ENCODE measurements around the gene GNB1L. TPM values are rescaled to one million over a fixed set of nuclear protein-coding genes. Genes with fewer than 3 reads are reported as not detected.

GNB1L gene
- total and polyA plus RNA-seq, 2 donors: 11.2 to 15.4 TPM

- H3K36me3 ChIP-seq (ENCODE audit: control insufficient read depth in 2 of 2, insufficient read depth in 2 of 2, low read length in 1 of 2): peaks cover 5 to 9% of the 10 kb centered on the region in 2 donors
Measured at GRCh38 chr22:19898831-19899567, 44.3 kb upstream of the GNB1L start.

GRCh38 chr22:19898145-19898544, 43.5 kb upstream of the GNB1L start:
- H3K4me3 ChIP-seq (ENCODE audit: low read length in 2 of 2): no peak overlapping the region
- H3K27ac ChIP-seq (ENCODE audit: low read depth in 1 of 2, low read length in 1 of 2): peak overlapping the region in 1 of 2 donors; percentile 100
- no peaks in the 10 kb centered on the region for H3K27me3 ChIP-seq (ENCODE audit: control insufficient read depth in 2 of 2, insufficient read depth in 1 of 2, low read length in 1 of 2)
- peaks cover 0 to 5% of the 10 kb centered on the region in 2 donors for H3K9me3 ChIP-seq (ENCODE audit: control insufficient read depth in 2 of 2, insufficient read depth in 1 of 2, low read length in 1 of 2)
- peak in 1 of 9 donors; percentile 63 for DNase-seq (ENCODE audit: low read depth in 6 of 9, low spot score in 9 of 9)
- H3K4me1 ChIP-seq (ENCODE audit: control insufficient read depth in 2 of 2, insufficient read depth in 2 of 2, low read length in 2 of 2): peaks cover 56 to 98% of the 10 kb centered on the region in 2 donors
- H3K36me3 ChIP-seq (ENCODE audit: control insufficient read depth in 2 of 2, insufficient read depth in 2 of 2, low read length in 1 of 2): peaks cover 7 to 9% of the 10 kb centered on the region in 2 donors
- 71% methylated on average over 7 of the region's 7 CpGs for WGBS

More at GRCh38 chr22:19898831-19899567, 44.3 kb upstream of the GNB1L start:
- whole genome bisulfite sequencing: 96% methylated on average over 16 of the region's 16 CpGs
- Histone ChIP-seq H3K4me3 (ENCODE audit: low read length in 2 of 2) (no peak overlapping the region), H3K9me3 (ENCODE audit: control insufficient read depth in 2 of 2, insufficient read depth in 1 of 2, low read length in 1 of 2) (peaks cover 0 to 5% of the 10 kb centered on the region in 2 donors), H3K27me3 (ENCODE audit: control insufficient read depth in 2 of 2, insufficient read depth in 1 of 2, low read length in 1 of 2) (no peaks in the 10 kb centered on the region), H3K4me1 (ENCODE audit: control insufficient read depth in 2 of 2, insufficient read depth in 2 of 2, low read length in 2 of 2) (peaks cover 48 to 98% of the 10 kb centered on the region in 2 donors), H3K27ac (ENCODE audit: low read depth in 1 of 2, low read length in 1 of 2) (peak overlapping the region in 1 of 2 donors; percentile 100)
- DNase-seq (ENCODE audit: low read depth in 6 of 9, low spot score in 9 of 9): no peak

- peak in 1 of 9 donors; percentile 53 for DNase-seq (ENCODE audit: low read depth in 6 of 9, low spot score in 9 of 9)
- peaks cover 7 to 9% of the 10 kb centered on the region in 2 donors for H3K36me3 ChIP-seq (ENCODE audit: control insufficient read depth in 2 of 2, insufficient read depth in 2 of 2, low read length in 1 of 2)
Measured at GRCh38 chr22:19897726-19898125, 43.1 kb upstream of the GNB1L start.

GRCh38 chr22:19896665-19897355, 42.1 kb upstream of the GNB1L start:
- 33% methylated on average over 15 of the region's 15 CpGs for WGBS
- Histone ChIP-seq H3K36me3 (ENCODE audit: control insufficient read depth in 2 of 2, insufficient read depth in 2 of 2, low read length in 1 of 2) (peaks cover 7 to 9% of the 10 kb centered on the region in 2 donors), H3K27me3 (ENCODE audit: control insufficient read depth in 2 of 2, insufficient read depth in 1 of 2, low read length in 1 of 2) (no peaks in the 10 kb centered on the region), H3K4me1 (ENCODE audit: control insufficient read depth in 2 of 2, insufficient read depth in 2 of 2, low read length in 2 of 2) (peaks cover 67 to 98% of the 10 kb centered on the region in 2 donors), H3K4me3 (ENCODE audit: low read length in 2 of 2) (no peak overlapping the region), H3K9me3 (ENCODE audit: control insufficient read depth in 2 of 2, insufficient read depth in 1 of 2, low read length in 1 of 2) (peaks cover 0 to 5% of the 10 kb centered on the region in 2 donors), H3K27ac (ENCODE audit: low read depth in 1 of 2, low read length in 1 of 2) (peak overlapping the region; percentile 94 to 100)
- peak in 4 of 9 donors; percentile 74 to 89 (median 76) for DNase-seq (ENCODE audit: low read depth in 6 of 9, low spot score in 9 of 9)

More at GRCh38 chr22:19897726-19898125, 43.1 kb upstream of the GNB1L start:
- Histone ChIP-seq H3K4me3 (ENCODE audit: low read length in 2 of 2) (no peak overlapping the region), H3K27ac (ENCODE audit: low read depth in 1 of 2, low read length in 1 of 2) (peak overlapping the region in 1 of 2 donors; percentile 100), H3K9me3 (ENCODE audit: control insufficient read depth in 2 of 2, insufficient read depth in 1 of 2, low read length in 1 of 2) (peaks cover 0 to 5% of the 10 kb centered on the region in 2 donors), H3K4me1 (ENCODE audit: control insufficient read depth in 2 of 2, insufficient read depth in 2 of 2, low read length in 2 of 2) (peaks cover 61 to 98% of the 10 kb centered on the region in 2 donors), H3K27me3 (ENCODE audit: control insufficient read depth in 2 of 2, insufficient read depth in 1 of 2, low read length in 1 of 2) (no peaks in the 10 kb centered on the region)
- 64% methylated on average over 16 of the region's 16 CpGs for whole genome bisulfite sequencing

GRCh38 chr22:19895160-19895849, 40.6 kb upstream of the GNB1L start:
- peak in 1 of 9 donors; percentile 74 for DNase-seq (ENCODE audit: low read depth in 6 of 9, low spot score in 9 of 9)
- Histone ChIP-seq H3K27ac (ENCODE audit: low read depth in 1 of 2, low read length in 1 of 2) (peak overlapping the region; percentile 59 to 100), H3K4me3 (ENCODE audit: low read length in 2 of 2) (no peak overlapping the region), H3K4me1 (ENCODE audit: control insufficient read depth in 2 of 2, insufficient read depth in 2 of 2, low read length in 2 of 2) (peaks cover 80 to 100% of the 10 kb centered on the region in 2 donors), H3K27me3 (ENCODE audit: control insufficient read depth in 2 of 2, insufficient read depth in 1 of 2, low read length in 1 of 2) (no peaks in the 10 kb centered on the region), H3K9me3 (ENCODE audit: control insufficient read depth in 2 of 2, insufficient read depth in 1 of 2, low read length in 1 of 2) (peaks cover 0 to 5% of the 10 kb centered on the region in 2 donors), H3K36me3 (ENCODE audit: control insufficient read depth in 2 of 2, insufficient read depth in 2 of 2, low read length in 1 of 2) (peaks cover 3 to 5% of the 10 kb centered on the region in 2 donors)
- 75% methylated on average over 23 of the region's 23 CpGs for WGBS

GRCh38 chr22:19893363-19893762, 38.7 kb upstream of the GNB1L start:
- Histone ChIP-seq H3K36me3 (ENCODE audit: control insufficient read depth in 2 of 2, insufficient read depth in 2 of 2, low read length in 1 of 2) (peaks cover 0 to 3% of the 10 kb centered on the region in 2 donors), H3K4me3 (ENCODE audit: low read length in 2 of 2) (no peak overlapping the region), H3K27ac (ENCODE audit: low read depth in 1 of 2, low read length in 1 of 2) (peak overlapping the region; percentile 92 to 100), H3K9me3 (ENCODE audit: control insufficient read depth in 2 of 2, insufficient read depth in 1 of 2, low read length in 1 of 2) (no peaks in the 10 kb centered on the region), H3K27me3 (ENCODE audit: control insufficient read depth in 2 of 2, insufficient read depth in 1 of 2, low read length in 1 of 2) (no peaks in the 10 kb centered on the region), H3K4me1 (ENCODE audit: control insufficient read depth in 2 of 2, insufficient read depth in 2 of 2, low read length in 2 of 2) (peaks cover 85 to 100% of the 10 kb centered on the region in 2 donors)
- DNase-seq (ENCODE audit: low read depth in 6 of 9, low spot score in 9 of 9): no peak
- WGBS: 96% methylated on average over 15 of the region's 15 CpGs

- no peak for DNase-seq (ENCODE audit: low read depth in 6 of 9, low spot score in 9 of 9)
- peaks cover 81 to 100% of the 10 kb centered on the region in 2 donors for H3K4me1 ChIP-seq (ENCODE audit: control insufficient read depth in 2 of 2, insufficient read depth in 2 of 2, low read length in 2 of 2)
- H3K27ac ChIP-seq (ENCODE audit: low read depth in 1 of 2, low read length in 1 of 2): peak overlapping the region; percentile 92 to 100
- 87% methylated on average over 13 of the region's 13 CpGs for WGBS
- no peaks in the 10 kb centered on the region for H3K9me3 ChIP-seq (ENCODE audit: control insufficient read depth in 2 of 2, insufficient read depth in 1 of 2, low read length in 1 of 2)
- H3K36me3 ChIP-seq (ENCODE audit: control insufficient read depth in 2 of 2, insufficient read depth in 2 of 2, low read length in 1 of 2): peaks cover 0 to 3% of the 10 kb centered on the region in 2 donors
- H3K27me3 ChIP-seq (ENCODE audit: control insufficient read depth in 2 of 2, insufficient read depth in 1 of 2, low read length in 1 of 2): no peaks in the 10 kb centered on the region
- H3K4me3 ChIP-seq (ENCODE audit: low read length in 2 of 2): no peak overlapping the region
Measured at GRCh38 chr22:19892925-19893324, 38.3 kb upstream of the GNB1L start.

GRCh38 chr22:19892257-19892879, 37.7 kb upstream of the GNB1L start:
- Histone ChIP-seq H3K36me3 (ENCODE audit: control insufficient read depth in 2 of 2, insufficient read depth in 2 of 2, low read length in 1 of 2) (peaks cover 0 to 3% of the 10 kb centered on the region in 2 donors), H3K27me3 (ENCODE audit: control insufficient read depth in 2 of 2, insufficient read depth in 1 of 2, low read length in 1 of 2) (no peaks in the 10 kb centered on the region), H3K9me3 (ENCODE audit: control insufficient read depth in 2 of 2, insufficient read depth in 1 of 2, low read length in 1 of 2) (no peaks in the 10 kb centered on the region), H3K4me1 (ENCODE audit: control insufficient read depth in 2 of 2, insufficient read depth in 2 of 2, low read length in 2 of 2) (peaks cover 76 to 100% of the 10 kb centered on the region in 2 donors), H3K4me3 (ENCODE audit: low read length in 2 of 2) (peak overlapping the region; percentile 31 to 41), H3K27ac (ENCODE audit: low read depth in 1 of 2, low read length in 1 of 2) (peak overlapping the region; percentile 100)
- DNase-seq (ENCODE audit: low read depth in 6 of 9, low spot score in 9 of 9): peak in 1 of 9 donors; percentile 81
- 10% methylated on average over 24 of the region's 24 CpGs for WGBS

Data from thymus (tissue), 11 donors.